Body of pancreas (tissue), 4 donors: ENCODE measurements around the gene SLX9. TPM values are rescaled to one million over a fixed set of nuclear protein-coding genes. Genes with fewer than 3 reads are reported as not detected.

ENCODE experiments used
- ATAC-seq: fragments of 150-250 bp; one replicate; pipeline ENCODE4 v1.9.1; 2016
- DNase-seq, 4 donors: peaks; one replicate each; pipeline ENCODE4 v3.0.0-alpha.2; 2019
- H3K27ac ChIP-seq, 4 donors: fragments of 200-600 bp; sonication (generic); 1 replicate in 3 of 4; 2 replicates in 1 of 4; pipeline versions ENCODE4 v1.5.1 to v1.6.1; 2016 to 2019; ENCODE audit warnings: mild to moderate bottlenecking in 1 of 4, mixed read lengths in 1 of 4, moderate library complexity in 1 of 4
- H3K27me3 ChIP-seq, 2 donors: fragments of 200-600 bp; sonication (generic); one replicate each; pipeline ENCODE4 v1.6.0; 2016; ENCODE audit warnings: mild to moderate bottlenecking in 1 of 2
- H3K36me3 ChIP-seq, 2 donors: fragments of 200-600 bp; sonication (generic); replicated peaks in 1 of 2; 2 replicates each; pipeline ENCODE4 v1.5.1; 2016; ENCODE audit warnings: low read depth in 2 of 2; ENCODE audit not compliant: insufficient read depth in 1 of 2
- H3K4me1 ChIP-seq: fragments of 200-600 bp; sonication (generic); one replicate; pipeline ENCODE4 v1.6.0; 2016
- H3K4me3 ChIP-seq, 2 donors: fragments of 200-600 bp; sonication (generic); 1 replicate in 1 of 2; 2 replicates in 1 of 2; pipeline ENCODE4 v1.5.1; 2016 to 2019
- H3K9me3 ChIP-seq, 3 donors: fragments of 200-600 bp; sonication (generic); 1 replicate in 2 of 3; 2 replicates in 1 of 3; pipeline ENCODE4 v1.5.1; 2016
- POLR2A ChIP-seq, 3 donors: fragments of 450-650 bp; IDR thresholded peaks; one replicate each; pipeline ENCODE4 v1.6.1; 2016; ENCODE audit warnings: antibody characterized with exemption in 3 of 3, mild to moderate bottlenecking in 2 of 3
- WGBS, 2 donors: methylation state at CpG; one replicate each; pipeline ENCODE4 v1.1.5; 2017; 5-methylcytosine and 5-hydroxymethylcytosine counted together
- intact Hi-C: fragments of 100-400 bp; cut with DNase I; formaldehyde crosslinking; loops from one replicate; pipeline ENCODE4 v1.15.1; 2023
- total RNA-seq, 2 donors: library from RNA; depleted of rRNA; stranded (reverse); fragments of >200 nt; gene quantifications; one replicate each; pipeline ENCODE4 v1.1.0, GENCODE V29; 2016
- TF ChIP-seq, protein P1 (sequence below), 7 experiments: fragments of 450-650 bp in 4 of 7; fragments of 200-600 bp in 3 of 7; sonication (generic) in 3 of 7; IDR thresholded peaks; one replicate each; pipeline ENCODE4 v1.5.1; 2016 to 2019; ENCODE audit warnings: antibody characterized with exemption in 7 of 7

Gene SLX9
- total RNA-seq, 2 donors from 2014 or later = 5.6 to 9.3 TPM

DNA sequence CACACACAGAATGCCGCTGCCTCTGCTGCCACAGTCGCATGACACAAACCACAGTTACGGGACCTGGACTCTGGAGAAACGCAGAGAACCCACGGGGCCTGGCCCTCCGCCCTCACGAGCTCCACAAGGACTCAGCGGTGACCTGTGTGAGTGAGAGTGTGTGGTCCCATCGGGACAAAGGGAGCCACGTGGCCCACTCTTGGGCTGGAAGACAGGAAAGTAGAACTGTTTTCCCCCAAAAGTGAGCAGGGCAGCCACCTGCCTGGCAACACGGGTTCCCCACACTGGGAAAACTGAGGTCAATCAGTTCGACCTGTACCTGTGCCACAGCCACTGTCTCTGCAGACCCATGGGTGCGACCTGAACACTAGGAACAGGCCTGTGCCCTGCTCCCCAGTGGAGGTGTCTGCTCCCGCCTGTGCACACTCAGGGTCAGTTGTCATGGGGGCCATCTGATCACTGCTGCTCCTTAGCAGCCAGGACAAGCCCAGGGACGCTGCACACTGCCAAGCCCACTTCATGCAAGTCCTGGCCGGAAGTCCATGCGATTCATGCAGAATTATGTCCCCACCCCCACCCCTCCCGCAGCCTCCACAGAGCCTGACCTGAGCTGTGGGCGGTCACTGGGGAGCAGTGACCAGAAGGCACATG lies 80.2 kb downstream of the SLX9 start:
- Histone ChIP-seq H3K4me1 (peaks cover 11% of the 10 kb centered on the region), H3K9me3 (no peaks in the 10 kb centered on the region), H3K4me3 (no peak overlapping the region), H3K27ac (no peak overlapping the region), H3K36me3 (no peaks in the 10 kb centered on the region), H3K27me3 (peaks cover 0 to 10% of the 10 kb centered on the region in 2 donors)
- peak in 2 of 4 donors; percentile 4 to 8 for DNase-seq
- intact Hi-C loops = loop anchor here (10.0 kb wide), 1 partner anchor 55 kb away; no protein-coding TSS in a partner anchor
- ATAC-seq = no peak
- WGBS, 2 donors = 75 to 95% methylated on average over 6 to 17 of the region's 19 CpGs
- no peak for TF ChIP-seq POLR2A (IDR thresholded peaks at IDR 0.05)

DNA sequence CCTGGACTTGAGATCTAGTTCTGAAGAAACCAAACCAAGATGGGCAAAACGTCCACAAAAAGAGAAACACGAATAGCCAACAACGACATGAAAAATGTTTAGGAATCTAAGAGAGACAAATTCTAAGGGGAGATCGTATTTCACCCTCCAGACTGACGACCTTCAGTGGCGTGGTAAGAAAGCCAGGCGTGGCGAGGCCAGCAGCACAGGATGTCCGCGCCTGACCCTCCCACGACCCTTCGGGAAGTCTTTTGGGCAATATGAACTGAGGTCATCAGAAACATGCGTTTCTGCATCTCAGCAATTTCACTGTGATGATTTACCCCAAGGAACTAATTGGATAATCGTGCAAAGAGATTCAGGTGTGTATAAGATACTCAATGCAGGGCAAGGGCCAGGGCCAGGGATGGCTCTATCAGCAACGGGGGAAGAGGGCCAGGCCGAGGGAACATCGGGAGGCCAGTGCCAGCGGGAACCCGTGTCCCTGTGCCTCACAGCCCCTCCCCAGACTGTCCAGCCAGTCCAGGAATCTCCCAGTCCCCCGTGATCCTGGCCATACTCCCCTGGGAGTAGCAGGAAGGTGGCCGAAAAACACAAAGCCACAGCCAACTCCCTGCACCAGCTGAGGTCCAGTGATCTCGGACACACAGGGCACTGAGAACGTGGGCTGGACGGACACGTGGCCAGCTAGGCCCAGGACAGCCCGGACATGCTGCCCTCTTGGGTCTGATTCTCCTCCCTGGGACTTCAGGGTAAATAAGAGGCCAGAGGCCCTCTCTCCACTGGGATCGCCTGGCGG lies 81.0 kb downstream of the SLX9 start:
- Histone ChIP-seq H3K27ac (no peak overlapping the region), H3K4me3 (no peak overlapping the region), H3K27me3 (peaks cover 0 to 10% of the 10 kb centered on the region in 2 donors), H3K4me1 (peaks cover 11% of the 10 kb centered on the region), H3K9me3 (no peaks in the 10 kb centered on the region), H3K36me3 (no peaks in the 10 kb centered on the region)
- ATAC-seq (no peak), DNase-seq (peak in 1 of 4 donors; percentile 7)
- intact Hi-C loops = loop anchor here (10.0 kb wide), 1 partner anchor 56 kb away; no protein-coding TSS in a partner anchor
- 65 to 69% methylated on average over 27 to 28 of the region's 28 CpGs for WGBS, 2 donors
- TF ChIP-seq POLR2A (IDR thresholded peaks at IDR 0.05) = no peak
- TF ChIP-seq, protein P1, sequence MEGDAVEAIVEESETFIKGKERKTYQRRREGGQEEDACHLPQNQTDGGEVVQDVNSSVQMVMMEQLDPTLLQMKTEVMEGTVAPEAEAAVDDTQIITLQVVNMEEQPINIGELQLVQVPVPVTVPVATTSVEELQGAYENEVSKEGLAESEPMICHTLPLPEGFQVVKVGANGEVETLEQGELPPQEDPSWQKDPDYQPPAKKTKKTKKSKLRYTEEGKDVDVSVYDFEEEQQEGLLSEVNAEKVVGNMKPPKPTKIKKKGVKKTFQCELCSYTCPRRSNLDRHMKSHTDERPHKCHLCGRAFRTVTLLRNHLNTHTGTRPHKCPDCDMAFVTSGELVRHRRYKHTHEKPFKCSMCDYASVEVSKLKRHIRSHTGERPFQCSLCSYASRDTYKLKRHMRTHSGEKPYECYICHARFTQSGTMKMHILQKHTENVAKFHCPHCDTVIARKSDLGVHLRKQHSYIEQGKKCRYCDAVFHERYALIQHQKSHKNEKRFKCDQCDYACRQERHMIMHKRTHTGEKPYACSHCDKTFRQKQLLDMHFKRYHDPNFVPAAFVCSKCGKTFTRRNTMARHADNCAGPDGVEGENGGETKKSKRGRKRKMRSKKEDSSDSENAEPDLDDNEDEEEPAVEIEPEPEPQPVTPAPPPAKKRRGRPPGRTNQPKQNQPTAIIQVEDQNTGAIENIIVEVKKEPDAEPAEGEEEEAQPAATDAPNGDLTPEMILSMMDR (IDR thresholded peaks at IDR 0.05) = no peak

DNA sequence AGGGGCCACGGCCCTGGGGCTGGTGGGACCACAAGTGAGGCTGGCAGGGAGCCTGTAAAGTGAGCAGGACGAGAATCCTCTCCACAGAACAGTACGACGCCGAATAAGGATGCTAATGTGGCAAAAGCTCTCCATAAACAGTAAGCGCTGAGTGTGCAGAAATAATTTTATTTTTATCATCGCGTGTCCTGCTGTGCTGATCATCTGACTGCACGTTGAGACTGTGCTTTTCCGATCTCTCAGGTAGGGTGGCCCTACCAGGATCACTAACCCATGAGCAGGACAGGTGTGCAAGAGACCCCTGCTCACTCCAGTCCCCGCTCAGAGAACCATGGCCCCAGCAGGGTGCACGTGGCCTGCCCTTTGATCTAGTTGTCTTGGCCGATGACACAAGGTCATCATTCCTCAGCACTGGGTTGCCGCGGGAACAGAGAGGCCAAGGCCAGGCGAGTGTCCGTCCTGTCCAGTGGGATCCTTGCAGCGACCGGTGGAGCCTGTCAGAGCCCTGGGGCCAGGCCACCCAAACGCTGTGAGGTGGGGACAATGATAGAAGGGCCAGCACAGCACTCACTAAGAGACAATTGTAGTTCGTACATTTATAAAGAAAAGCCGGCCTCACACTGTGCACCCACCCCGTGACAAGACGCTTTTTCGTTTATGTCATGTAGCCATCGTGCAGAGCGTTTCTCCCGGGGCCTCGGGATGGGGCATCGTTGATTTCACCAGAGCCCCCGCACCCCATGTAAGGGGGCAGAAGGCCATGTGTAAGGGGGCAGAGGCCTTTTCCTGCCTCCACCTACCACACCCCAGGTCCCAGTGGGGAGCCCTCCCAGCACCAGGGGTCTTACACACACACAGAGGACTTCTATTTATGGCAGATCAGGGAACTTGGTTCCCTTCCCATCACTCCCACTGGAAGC lies 81.9 kb downstream of the SLX9 start:
- Histone ChIP-seq H3K9me3 (no peaks in the 10 kb centered on the region), H3K36me3 (no peaks in the 10 kb centered on the region), H3K4me1 (peaks cover 11% of the 10 kb centered on the region), H3K27me3 (peaks cover 0 to 10% of the 10 kb centered on the region in 2 donors), H3K4me3 (no peak overlapping the region), H3K27ac (no peak overlapping the region)
- intact Hi-C loops = loop anchor here (10.0 kb wide), 1 partner anchor 57 kb away; no protein-coding TSS in a partner anchor
- DNase-seq = peak in 1 of 4 donors; percentile 8
- 67 to 69% methylated on average over 17 to 30 of the region's 31 CpGs for WGBS, 2 donors
- TF ChIP-seq POLR2A (IDR thresholded peaks at IDR 0.05) = no peak
- TF ChIP-seq, protein P1 (IDR thresholded peaks at IDR 0.05) = no peak
- no peak for ATAC-seq

DNA sequence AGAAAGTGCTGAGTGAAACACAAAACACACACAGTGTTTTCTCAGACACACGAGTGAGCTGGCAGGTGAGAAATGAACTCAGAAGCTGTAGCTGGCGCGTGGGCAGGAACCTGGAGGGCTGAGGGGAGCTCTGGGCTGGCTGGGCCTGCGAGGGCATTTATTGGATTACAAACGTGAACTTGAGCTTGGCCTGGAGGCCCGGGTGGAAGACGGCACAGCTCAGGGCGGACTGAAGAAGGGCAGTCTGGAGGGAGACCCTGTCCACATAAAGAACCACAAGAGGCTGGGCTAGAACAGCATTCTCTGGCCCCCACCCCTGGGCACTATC lies 82.5 kb downstream of the SLX9 start:
- ATAC-seq = no peak
- H3K27me3 ChIP-seq = peaks cover 0 to 8% of the 10 kb centered on the region in 2 donors
- H3K36me3 ChIP-seq = no peaks in the 10 kb centered on the region
- H3K4me3 ChIP-seq = no peak overlapping the region
- DNase-seq = no peak
- H3K27ac ChIP-seq = no peak overlapping the region
- 48 to 71% methylated on average over 8 of the region's 8 CpGs for WGBS, 2 donors
- TF ChIP-seq, protein P1 (IDR thresholded peaks at IDR 0.05) = no peak
- TF ChIP-seq POLR2A (IDR thresholded peaks at IDR 0.05) = no peak
- no peaks in the 10 kb centered on the region for H3K9me3 ChIP-seq
- H3K4me1 ChIP-seq = peaks cover 11% of the 10 kb centered on the region
- intact Hi-C loops = loop anchor here (10.0 kb wide), 1 partner anchor 58 kb away; no protein-coding TSS in a partner anchor
